ENCODE results near the gene GPR157.

- TF ChIP-seq TAF1 (IDR thresholded peaks at IDR 0.05; ENCODE audit: borderline replicate concordance, low read depth, low read length) (no peak), HCFC1 (IDR thresholded peaks at IDR 0.05; ENCODE audit: low read length) (no peak), BCLAF1 (IDR thresholded peaks at IDR 0.05) (no peak), POLR2AphosphoS5 (IDR thresholded peaks at IDR 0.05; ENCODE audit: low read length) (no peak), POLR2A (IDR thresholded peaks at IDR 0.05; ENCODE audit: low read depth, low read length) (no peak), SIN3A (IDR thresholded peaks at IDR 0.05; ENCODE audit: low read depth, low read length) (no peak)
- TF ChIP-seq, protein P1, sequence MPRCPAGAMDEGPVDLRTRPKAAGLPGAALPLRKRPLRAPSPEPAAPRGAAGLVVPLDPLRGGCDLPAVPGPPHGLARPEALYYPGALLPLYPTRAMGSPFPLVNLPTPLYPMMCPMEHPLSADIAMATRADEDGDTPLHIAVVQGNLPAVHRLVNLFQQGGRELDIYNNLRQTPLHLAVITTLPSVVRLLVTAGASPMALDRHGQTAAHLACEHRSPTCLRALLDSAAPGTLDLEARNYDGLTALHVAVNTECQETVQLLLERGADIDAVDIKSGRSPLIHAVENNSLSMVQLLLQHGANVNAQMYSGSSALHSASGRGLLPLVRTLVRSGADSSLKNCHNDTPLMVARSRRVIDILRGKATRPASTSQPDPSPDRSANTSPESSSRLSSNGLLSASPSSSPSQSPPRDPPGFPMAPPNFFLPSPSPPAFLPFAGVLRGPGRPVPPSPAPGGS (IDR thresholded peaks at IDR 0.05; ENCODE audit: borderline replicate concordance, insufficient read depth, low read depth, low read length, poor library complexity, severe bottlenecking) = no peak
- TF ChIP-seq, protein P2, sequence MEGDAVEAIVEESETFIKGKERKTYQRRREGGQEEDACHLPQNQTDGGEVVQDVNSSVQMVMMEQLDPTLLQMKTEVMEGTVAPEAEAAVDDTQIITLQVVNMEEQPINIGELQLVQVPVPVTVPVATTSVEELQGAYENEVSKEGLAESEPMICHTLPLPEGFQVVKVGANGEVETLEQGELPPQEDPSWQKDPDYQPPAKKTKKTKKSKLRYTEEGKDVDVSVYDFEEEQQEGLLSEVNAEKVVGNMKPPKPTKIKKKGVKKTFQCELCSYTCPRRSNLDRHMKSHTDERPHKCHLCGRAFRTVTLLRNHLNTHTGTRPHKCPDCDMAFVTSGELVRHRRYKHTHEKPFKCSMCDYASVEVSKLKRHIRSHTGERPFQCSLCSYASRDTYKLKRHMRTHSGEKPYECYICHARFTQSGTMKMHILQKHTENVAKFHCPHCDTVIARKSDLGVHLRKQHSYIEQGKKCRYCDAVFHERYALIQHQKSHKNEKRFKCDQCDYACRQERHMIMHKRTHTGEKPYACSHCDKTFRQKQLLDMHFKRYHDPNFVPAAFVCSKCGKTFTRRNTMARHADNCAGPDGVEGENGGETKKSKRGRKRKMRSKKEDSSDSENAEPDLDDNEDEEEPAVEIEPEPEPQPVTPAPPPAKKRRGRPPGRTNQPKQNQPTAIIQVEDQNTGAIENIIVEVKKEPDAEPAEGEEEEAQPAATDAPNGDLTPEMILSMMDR (IDR thresholded peaks at IDR 0.05 in 2 of 3, conservative IDR thresholded peaks at IDR 0.05 in 1 of 3; ENCODE audit: control insufficient read depth in 2 of 3, extremely low read depth in 1 of 3, insufficient read depth in 1 of 3, low read depth in 3 of 3, low read length in 3 of 3) = no peak
These were observed 3.6 kb downstream of the GPR157 start for GRCh38 chr1:9125325-9125724.
